Measurements from ENCODE around the gene GALM. TPM values are rescaled to one million over a fixed set of nuclear protein-coding genes. Genes with fewer than 3 reads are reported as not detected.
"Not testable (repeated sequence)": the region's sequence is repeated elsewhere in the genome, so short reads cannot be mapped to it uniquely, and the experiment has no call there.

GALM gene
- total RNA-seq, 1 donor from 2014 or later, result 1.0 TPM

DNA sequence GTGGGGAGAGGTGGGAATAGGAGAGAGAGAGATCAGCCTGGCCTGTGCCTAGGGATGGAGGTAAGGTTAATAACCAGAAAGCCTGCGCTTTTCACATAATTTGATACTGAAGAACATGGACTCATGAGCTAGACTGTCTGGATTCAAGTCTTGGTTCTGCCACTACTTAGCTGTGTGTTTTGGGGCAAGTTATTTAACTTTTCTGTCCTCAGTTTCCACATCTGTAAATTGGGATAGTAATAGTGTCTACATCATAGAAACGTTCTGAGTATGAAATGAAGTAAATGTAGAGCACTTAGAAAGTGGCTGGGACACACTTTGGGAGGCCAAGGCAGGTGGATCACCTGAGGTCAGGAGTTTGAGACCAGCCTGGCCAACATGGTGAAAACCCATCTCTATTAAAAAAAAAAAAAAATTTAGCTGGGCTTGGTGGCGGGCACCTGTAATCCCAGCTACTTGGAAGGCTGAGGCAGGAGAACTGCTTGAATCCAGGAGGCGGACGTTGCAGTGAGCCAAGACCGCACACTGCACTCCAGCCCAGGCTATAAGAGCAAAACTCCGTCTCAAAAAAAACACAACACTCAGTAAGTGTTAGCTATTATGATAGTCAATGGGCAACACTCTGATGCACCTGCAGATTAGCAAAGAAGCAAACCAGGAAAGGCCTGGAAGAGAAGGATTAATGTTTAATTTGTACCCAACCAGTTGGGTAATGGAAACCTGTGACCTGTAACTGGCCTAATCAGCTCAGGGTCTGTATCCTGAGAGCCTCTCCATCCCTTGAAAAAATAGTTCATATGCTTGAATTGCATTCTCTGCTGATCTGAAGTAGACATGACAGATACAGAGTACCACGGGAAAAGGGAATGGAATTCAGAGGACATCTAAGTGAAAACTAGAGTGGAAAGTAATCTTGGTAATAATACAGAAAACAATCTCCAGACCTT, 6.8 kb downstream of the GALM start:
- Mint-ChIP-seq H3K27me3 (ENCODE audit: unreplicated experiment) (no peaks in the 10 kb centered on the region), H3K4me3 (ENCODE audit: unreplicated experiment) (no peak overlapping the region), H3K4me1 (ENCODE audit: low read depth, unreplicated experiment) (no peaks in the 10 kb centered on the region), H3K9me3 (ENCODE audit: unreplicated experiment) (peaks cover 4% of the 10 kb centered on the region), H3K36me3 (ENCODE audit: unreplicated experiment) (no peaks in the 10 kb centered on the region), H3K27ac (ENCODE audit: unreplicated experiment) (no peak overlapping the region)
- no peak for DNase-seq
- TF ChIP-seq, protein P1, sequence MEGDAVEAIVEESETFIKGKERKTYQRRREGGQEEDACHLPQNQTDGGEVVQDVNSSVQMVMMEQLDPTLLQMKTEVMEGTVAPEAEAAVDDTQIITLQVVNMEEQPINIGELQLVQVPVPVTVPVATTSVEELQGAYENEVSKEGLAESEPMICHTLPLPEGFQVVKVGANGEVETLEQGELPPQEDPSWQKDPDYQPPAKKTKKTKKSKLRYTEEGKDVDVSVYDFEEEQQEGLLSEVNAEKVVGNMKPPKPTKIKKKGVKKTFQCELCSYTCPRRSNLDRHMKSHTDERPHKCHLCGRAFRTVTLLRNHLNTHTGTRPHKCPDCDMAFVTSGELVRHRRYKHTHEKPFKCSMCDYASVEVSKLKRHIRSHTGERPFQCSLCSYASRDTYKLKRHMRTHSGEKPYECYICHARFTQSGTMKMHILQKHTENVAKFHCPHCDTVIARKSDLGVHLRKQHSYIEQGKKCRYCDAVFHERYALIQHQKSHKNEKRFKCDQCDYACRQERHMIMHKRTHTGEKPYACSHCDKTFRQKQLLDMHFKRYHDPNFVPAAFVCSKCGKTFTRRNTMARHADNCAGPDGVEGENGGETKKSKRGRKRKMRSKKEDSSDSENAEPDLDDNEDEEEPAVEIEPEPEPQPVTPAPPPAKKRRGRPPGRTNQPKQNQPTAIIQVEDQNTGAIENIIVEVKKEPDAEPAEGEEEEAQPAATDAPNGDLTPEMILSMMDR (IDR thresholded peaks at IDR 0.05; ENCODE audit: partially characterized antibody, unreplicated experiment), result no peak

DNA sequence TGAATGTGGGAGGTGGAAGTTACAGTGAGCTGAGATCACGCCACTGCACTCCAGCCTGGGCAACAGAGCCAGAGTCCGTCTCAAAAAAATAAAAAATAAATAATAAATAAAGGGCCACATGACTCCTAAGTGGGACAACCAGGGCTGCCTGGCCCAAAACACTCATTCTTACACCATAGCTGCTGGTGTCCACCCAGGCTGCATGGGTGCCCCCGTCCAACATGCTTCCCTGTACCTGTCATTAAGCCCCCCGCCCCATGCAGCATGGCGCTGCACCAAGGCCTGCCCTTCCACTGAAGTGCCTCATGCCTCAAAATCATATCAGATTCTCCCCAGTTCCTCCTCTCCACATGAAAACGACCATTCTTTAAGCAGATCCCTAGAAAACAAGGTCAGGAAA, 10.8 kb downstream of the GALM start:
- TF ChIP-seq, protein P1 (IDR thresholded peaks at IDR 0.05; ENCODE audit: partially characterized antibody, unreplicated experiment), result no peak
- DNase-seq, result no peak
- Mint-ChIP-seq H3K36me3 (ENCODE audit: unreplicated experiment) (no peaks in the 10 kb centered on the region), H3K27ac (ENCODE audit: unreplicated experiment) (no peak overlapping the region), H3K9me3 (ENCODE audit: unreplicated experiment) (peaks cover 1% of the 10 kb centered on the region), H3K27me3 (ENCODE audit: unreplicated experiment) (no peaks in the 10 kb centered on the region), H3K4me3 (ENCODE audit: unreplicated experiment) (no peak overlapping the region), H3K4me1 (ENCODE audit: low read depth, unreplicated experiment) (no peaks in the 10 kb centered on the region)

DNA sequence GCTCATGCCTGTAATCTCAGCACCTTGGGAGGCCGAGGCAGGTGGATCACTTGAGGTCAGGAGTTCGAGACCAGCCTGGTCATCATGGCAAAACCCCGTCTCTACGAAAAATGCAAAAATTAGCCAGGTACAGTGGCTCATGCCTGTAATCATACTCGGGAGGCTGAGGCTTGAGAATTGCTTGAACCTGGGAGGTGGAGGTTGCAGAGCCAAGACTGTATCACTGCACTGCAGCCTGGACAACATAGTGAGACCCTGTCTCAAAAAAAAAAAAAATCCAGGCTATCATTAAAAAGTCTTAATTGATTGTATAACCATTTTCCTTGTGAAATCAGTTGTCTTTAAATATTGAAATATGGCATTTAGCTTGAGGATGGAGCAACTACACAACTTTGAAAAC, 15.0 kb downstream of the GALM start:
- not testable (repeated sequence) for DNase-seq; H3K27me3 Mint-ChIP-seq (ENCODE audit: unreplicated experiment); H3K4me3 Mint-ChIP-seq (ENCODE audit: unreplicated experiment); H3K27ac Mint-ChIP-seq (ENCODE audit: unreplicated experiment); H3K36me3 Mint-ChIP-seq (ENCODE audit: unreplicated experiment); H3K9me3 Mint-ChIP-seq (ENCODE audit: unreplicated experiment); H3K4me1 Mint-ChIP-seq (ENCODE audit: low read depth, unreplicated experiment)

DNA sequence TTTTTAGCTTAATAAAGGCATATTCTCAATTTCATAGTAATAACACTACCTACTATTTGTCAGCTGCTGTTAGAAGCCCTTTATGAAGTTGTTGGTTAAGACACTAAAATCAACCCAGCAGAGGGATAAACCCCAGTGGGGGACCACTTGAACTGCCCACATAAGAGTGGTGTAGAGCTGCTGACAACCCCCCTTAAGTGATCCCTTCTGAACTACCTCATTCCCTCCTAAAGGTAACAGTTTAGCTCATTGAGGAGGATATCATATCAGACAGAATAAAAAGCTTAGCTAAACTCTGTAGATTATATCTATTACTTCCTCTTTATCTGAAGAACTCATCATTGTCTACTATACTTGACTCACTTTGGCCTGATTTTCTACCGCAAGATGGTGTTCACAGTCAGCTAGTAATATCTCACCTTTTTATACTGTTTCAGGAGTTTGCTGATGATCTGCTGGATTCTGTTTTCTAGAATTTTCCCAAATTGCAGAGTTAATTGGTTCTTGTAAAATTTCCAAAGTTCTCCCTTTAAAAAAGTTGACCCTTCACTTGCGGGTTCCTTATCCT, 16.2 kb downstream of the GALM start:
- TF ChIP-seq, protein P1 (IDR thresholded peaks at IDR 0.05; ENCODE audit: partially characterized antibody, unreplicated experiment), result no peak
- Mint-ChIP-seq H3K27ac (ENCODE audit: unreplicated experiment) (no peak overlapping the region), H3K27me3 (ENCODE audit: unreplicated experiment) (no peaks in the 10 kb centered on the region), H3K36me3 (ENCODE audit: unreplicated experiment) (no peaks in the 10 kb centered on the region), H3K4me1 (ENCODE audit: low read depth, unreplicated experiment) (no peaks in the 10 kb centered on the region), H3K9me3 (ENCODE audit: unreplicated experiment) (peaks cover 2% of the 10 kb centered on the region), H3K4me3 (ENCODE audit: unreplicated experiment) (no peak overlapping the region)
- DNase-seq, result no peak

DNA sequence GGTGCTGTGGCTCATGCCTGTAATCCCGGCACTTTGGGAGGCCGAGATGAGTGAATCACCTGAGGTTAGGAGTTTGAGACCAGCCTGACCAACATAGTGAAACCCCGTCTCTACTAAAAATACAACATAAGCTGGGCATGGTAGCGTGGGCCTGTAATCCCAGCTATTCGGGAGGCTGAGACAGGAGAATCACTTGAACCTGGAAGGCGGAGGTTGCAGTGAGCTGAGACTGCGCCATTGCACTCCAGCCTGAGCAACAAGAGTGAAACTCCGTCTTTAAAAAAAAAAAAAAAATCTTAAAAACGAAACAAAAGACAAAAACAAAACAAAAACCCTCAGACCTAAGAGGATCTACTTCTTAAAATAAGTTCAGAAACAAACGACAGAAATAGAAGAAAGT, 16.7 kb downstream of the GALM start:
- H3K27me3 Mint-ChIP-seq (ENCODE audit: unreplicated experiment); H3K4me3 Mint-ChIP-seq (ENCODE audit: unreplicated experiment); H3K9me3 Mint-ChIP-seq (ENCODE audit: unreplicated experiment); DNase-seq; H3K27ac Mint-ChIP-seq (ENCODE audit: unreplicated experiment); H3K36me3 Mint-ChIP-seq (ENCODE audit: unreplicated experiment); H3K4me1 Mint-ChIP-seq (ENCODE audit: low read depth, unreplicated experiment): not testable (repeated sequence)

DNA sequence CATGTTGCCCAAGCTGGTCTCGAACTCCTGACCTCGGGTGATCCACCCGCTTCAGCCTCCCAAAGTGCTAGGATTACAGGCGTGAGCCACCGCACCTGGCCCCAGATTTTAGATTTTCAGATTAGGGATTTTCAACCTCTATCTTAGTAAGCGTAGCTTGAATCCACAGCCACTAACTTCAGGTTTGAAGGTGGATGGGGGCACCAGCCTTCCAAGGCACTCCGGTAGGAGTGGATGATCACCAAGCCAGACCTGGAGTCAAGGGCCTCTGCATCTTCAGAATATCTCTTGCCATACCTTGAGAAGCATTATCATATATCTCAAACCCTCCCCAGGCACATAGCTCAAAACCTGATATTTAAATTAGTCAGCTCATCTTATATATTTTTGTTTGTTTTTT, 17.9 kb downstream of the GALM start:
- Mint-ChIP-seq H3K27me3 (ENCODE audit: unreplicated experiment) (no peaks in the 10 kb centered on the region), H3K9me3 (ENCODE audit: unreplicated experiment) (peaks cover 2% of the 10 kb centered on the region), H3K4me3 (ENCODE audit: unreplicated experiment) (no peak overlapping the region), H3K36me3 (ENCODE audit: unreplicated experiment) (no peaks in the 10 kb centered on the region), H3K4me1 (ENCODE audit: low read depth, unreplicated experiment) (no peaks in the 10 kb centered on the region), H3K27ac (ENCODE audit: unreplicated experiment) (no peak overlapping the region)
- no peak for DNase-seq
- TF ChIP-seq, protein P1 (IDR thresholded peaks at IDR 0.05; ENCODE audit: partially characterized antibody, unreplicated experiment), result no peak
